HFF-Myc (cell line): ENCODE measurements around the gene ZIC4.

Experiments
- DNase-seq: peaks from one replicate; pipeline ENCODE4 v3.0.0-alpha.2; 2011; ENCODE audit warnings: low read depth; ENCODE audit errors: extremely low read depth
- H3K4me3 ChIP-seq: replicated peaks from 2 replicates; pipeline ENCODE4 v1.5.1; 2011; ENCODE audit warnings: low read depth, mild to moderate bottlenecking, control low read depth, low read length
- CTCF ChIP-seq: IDR thresholded peaks from 2 replicates; pipeline ENCODE4 v1.5.1; 2012; ENCODE audit warnings: mild to moderate bottlenecking, low read depth, low read length, control low read depth; ENCODE audit errors: missing control alignments

Gene ZIC4

DNA sequence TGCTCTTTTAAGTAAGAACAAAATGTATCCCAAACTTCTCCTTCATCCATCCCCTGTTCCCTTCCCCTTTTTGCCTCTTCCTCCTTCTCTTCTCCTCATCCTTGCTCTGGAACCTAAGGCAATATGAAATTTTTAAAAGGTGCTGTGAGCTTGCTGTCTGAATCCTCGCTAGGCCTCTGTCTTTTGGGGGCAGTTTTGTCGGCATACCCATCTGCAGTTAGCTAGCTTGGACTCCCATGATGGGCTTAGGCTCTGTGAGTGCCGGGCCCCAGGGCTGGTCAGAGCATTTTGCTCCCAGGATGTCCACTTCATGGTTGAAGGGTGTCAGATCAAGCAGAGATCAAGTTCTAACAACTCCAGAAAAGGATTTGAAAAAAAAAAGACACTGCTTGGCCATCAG lies 21.4 kb upstream of the ZIC4 start:
- TF ChIP-seq CTCF: no peak
- no peak overlapping the region for H3K4me3 ChIP-seq
- DNase-seq: no peak

DNA sequence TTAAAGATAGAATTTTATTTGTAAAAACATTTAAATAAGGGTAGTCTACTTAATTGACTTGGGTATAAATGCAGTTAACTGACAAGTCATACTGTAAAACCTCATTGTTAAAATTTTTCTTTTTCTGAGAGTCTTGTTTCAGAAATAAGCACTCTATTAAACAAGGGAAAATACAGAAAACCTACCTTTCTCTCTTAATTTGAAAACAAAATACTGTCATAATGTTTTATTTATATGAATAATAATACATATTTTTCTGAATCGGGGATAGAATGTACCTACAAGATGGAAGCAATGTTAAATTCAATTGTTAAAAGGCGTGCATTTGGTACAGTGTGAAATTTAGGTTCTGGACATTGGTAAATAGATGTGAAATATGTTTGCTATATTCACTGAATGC lies 20.6 kb upstream of the ZIC4 start:
- H3K4me3 ChIP-seq: no peak overlapping the region
- no peak for TF ChIP-seq CTCF
- no peak for DNase-seq

DNA sequence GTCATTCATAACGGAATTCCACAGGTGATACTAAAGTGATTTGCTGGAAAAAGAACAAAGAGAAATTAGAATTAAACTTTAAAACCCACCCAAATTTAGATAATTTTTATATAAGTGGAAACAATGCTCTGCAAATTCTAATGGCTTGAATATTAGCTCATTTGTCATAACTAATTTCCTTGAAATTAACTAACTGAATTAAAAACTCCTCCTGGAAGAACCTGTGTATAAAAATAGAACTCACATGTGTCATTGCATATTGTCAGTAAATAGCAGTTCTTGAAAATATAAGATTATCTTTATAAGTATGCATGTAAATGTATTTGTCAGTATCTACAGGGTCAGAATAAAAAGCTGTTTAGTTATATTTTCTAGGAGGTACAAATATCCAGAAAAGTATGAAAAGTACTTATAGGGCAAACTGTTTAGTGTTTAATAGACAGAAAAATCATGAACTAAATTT lies 19.1 kb upstream of the ZIC4 start:
- H3K4me3 ChIP-seq: no peak overlapping the region
- no peak for TF ChIP-seq CTCF
- no peak for DNase-seq

DNA sequence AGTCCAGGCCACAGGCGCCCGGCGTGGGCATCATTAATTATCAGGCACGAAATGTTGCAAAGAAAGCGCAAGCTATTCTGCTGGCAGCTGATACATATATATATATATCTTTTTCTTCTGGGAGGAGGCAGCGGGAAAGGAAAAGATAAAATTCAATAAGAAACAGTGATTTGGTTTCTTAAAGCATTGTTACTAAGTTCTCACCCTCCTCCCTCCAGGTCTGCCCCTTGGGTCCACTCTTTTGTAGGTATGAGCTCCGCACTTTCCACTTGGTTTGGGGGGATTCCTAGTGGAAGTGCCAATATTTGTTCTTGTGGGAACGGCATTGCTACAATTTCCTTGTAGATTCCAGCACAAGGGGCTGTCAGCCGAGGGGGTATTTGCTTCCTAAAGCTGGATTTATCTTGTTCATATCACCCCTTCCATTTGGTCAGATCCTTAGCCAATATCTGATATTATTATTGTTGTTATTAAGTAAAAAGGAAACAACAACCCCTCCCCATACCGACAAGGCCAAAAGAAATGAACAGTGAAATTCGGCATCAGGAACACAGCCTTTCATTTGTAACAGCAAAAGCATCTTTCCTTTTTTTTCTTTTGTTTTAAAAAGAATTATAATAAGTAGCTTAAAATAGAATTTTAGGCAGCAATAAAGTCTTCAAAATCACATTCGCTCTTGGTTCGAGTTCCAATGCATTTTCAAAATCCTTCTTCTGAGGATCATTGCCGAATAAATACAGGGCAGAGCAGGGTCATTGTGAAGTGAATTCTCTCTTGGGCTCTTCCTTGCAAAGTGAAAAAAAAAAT lies 18.4 kb upstream of the ZIC4 start:
- no peak overlapping the region for H3K4me3 ChIP-seq
- DNase-seq: no peak
- no peak for TF ChIP-seq CTCF

DNA sequence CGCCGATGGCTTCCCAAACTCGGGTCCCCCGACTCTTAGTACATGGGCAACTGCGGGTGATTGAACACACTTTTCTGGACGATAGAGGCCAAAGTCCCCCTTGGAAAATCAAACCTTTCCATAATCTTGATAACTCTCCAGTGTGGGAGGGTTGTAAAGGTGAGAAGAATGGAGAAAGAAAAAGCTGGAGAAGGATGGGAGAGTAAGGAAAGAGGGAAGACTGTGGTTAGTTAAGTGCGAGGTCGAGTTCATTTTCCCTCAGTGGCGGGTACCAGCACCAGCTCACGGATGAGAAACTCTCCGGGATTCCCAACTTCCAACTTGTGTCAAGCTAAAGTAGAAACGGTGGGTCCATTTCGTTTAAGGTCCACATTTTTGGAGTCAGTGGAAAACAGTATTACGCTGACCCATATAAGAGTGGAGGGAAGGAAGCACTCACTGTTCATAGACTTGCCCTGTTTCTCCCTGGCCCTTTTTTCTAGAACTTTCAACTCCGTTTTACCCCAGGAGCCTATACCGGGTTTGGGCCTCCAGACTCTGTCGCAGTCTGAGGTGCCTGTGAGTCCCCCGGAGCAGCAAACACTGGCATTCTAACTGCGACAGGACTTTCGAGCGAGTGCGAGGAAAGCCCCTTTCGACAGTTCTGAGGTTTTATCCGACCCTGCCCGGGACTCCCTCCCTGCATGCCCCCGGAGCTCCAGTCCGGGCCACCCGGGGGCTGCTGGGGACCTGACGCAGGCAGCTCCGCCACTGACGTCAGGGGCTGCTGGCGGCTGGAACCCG lies 17.6 kb upstream of the ZIC4 start:
- DNase-seq: no peak
- no peak for TF ChIP-seq CTCF
- no peak overlapping the region for H3K4me3 ChIP-seq

DNA sequence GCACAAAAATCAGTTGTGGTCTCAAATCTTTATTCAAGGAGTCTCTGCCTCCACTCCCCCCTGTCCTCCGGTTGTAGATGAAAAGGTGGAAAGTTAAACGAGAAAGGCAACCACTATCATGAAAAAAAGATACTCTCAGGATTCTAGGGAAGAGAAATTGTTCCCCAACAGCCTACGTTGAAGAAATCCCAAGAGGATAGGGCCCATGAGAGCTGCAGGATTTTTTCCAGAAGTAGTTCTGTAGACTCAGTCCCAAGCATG lies 17.1 kb upstream of the ZIC4 start:
- no peak overlapping the region for H3K4me3 ChIP-seq
- DNase-seq: no peak
- TF ChIP-seq CTCF: no peak
